Duodenal mucosa (tissue), 2 donors: Measurements from ENCODE around the gene DCAF4.
"Not testable (repeated sequence)": the region's sequence is repeated elsewhere in the genome, so short reads cannot be mapped to it uniquely, and the experiment has no call there.

ENCODE experiments used
- H3K27ac ChIP-seq: one replicate; pipeline ENCODE4 v1.7.0; 2013; ENCODE audit warnings: low read depth, low read length
- H3K27me3 ChIP-seq, 2 donors: one replicate each; pipeline ENCODE4 v1.7.0; 2013; ENCODE audit warnings: low read length in 2 of 2, control low read depth in 1 of 2; ENCODE audit not compliant: insufficient read depth in 2 of 2, control insufficient read depth in 1 of 2
- H3K36me3 ChIP-seq, 2 donors: one replicate each; pipeline ENCODE4 v1.7.0; 2013; ENCODE audit warnings: low read length in 2 of 2, control low read depth in 1 of 2; ENCODE audit not compliant: insufficient read depth in 2 of 2, control insufficient read depth in 1 of 2
- H3K4me1 ChIP-seq, 2 donors: one replicate each; pipeline ENCODE4 v1.7.0; 2013; ENCODE audit warnings: low read length in 2 of 2, control low read depth in 1 of 2; ENCODE audit not compliant: insufficient read depth in 2 of 2, control insufficient read depth in 1 of 2
- H3K4me3 ChIP-seq, 2 donors: one replicate each; pipeline ENCODE4 v1.7.0; 2013; ENCODE audit warnings: low read length in 2 of 2, low read depth in 1 of 2
- H3K9ac ChIP-seq, 2 donors: one replicate each; pipeline ENCODE4 v1.7.0; 2013; ENCODE audit warnings: low read length in 2 of 2, low read depth in 1 of 2
- H3K9me3 ChIP-seq, 2 donors: one replicate each; pipeline ENCODE4 v1.7.0; 2013; ENCODE audit warnings: low read length in 2 of 2, control low read depth in 1 of 2; ENCODE audit not compliant: control insufficient read depth in 1 of 2

The DCAF4 gene

GRCh38 chr14:72961579-72962335, 35.5 kb downstream of the DCAF4 start:
- Histone ChIP-seq H3K36me3 (peaks cover 0 to 31% of the 10 kb centered on the region in 2 donors), H3K27ac (no peak overlapping the region), H3K9me3 (no peaks in the 10 kb centered on the region), H3K27me3 (no peaks in the 10 kb centered on the region), H3K4me3 (no peak overlapping the region), H3K4me1 (no peaks in the 10 kb centered on the region), H3K9ac (no peak overlapping the region)

- H3K9me3 ChIP-seq, H3K27me3 ChIP-seq, H3K4me1 ChIP-seq, H3K4me3 ChIP-seq, H3K9ac ChIP-seq, H3K27ac ChIP-seq: not testable (repeated sequence)
- H3K36me3 ChIP-seq, result peaks cover 0 to 36% of the 10 kb centered on the region in 2 donors
Observed at GRCh38 chr14:72962336-72962754, 36.1 kb downstream of the DCAF4 start.

- H3K27me3 ChIP-seq, result no peaks in the 10 kb centered on the region
- H3K9me3 ChIP-seq, result no peaks in the 10 kb centered on the region
- H3K4me3 ChIP-seq, result no peak overlapping the region
- H3K36me3 ChIP-seq, result peaks cover 0 to 37% of the 10 kb centered on the region in 2 donors
- no peak overlapping the region for H3K27ac ChIP-seq
- no peaks in the 10 kb centered on the region for H3K4me1 ChIP-seq
- H3K9ac ChIP-seq, result no peak overlapping the region
Observed at GRCh38 chr14:72962829-72963312, 36.6 kb downstream of the DCAF4 start.

- H3K27me3 ChIP-seq, result no peaks in the 10 kb centered on the region
Observed at GRCh38 chr14:72965249-72965648, 39.0 kb downstream of the DCAF4 start.

GRCh38 chr14:72966038-72966437, 39.8 kb downstream of the DCAF4 start:
- H3K9me3 ChIP-seq, result no peaks in the 10 kb centered on the region
- H3K27ac ChIP-seq, result no peak overlapping the region
- H3K27me3 ChIP-seq, result no peaks in the 10 kb centered on the region
- H3K36me3 ChIP-seq, result peaks cover 9 to 33% of the 10 kb centered on the region in 2 donors
- H3K9ac ChIP-seq, result no peak overlapping the region
- no peak overlapping the region for H3K4me3 ChIP-seq
- H3K4me1 ChIP-seq, result no peaks in the 10 kb centered on the region

More at GRCh38 chr14:72965249-72965648, 39.0 kb downstream of the DCAF4 start:
- Histone ChIP-seq H3K27ac (no peak overlapping the region), H3K4me1 (no peaks in the 10 kb centered on the region), H3K9me3 (no peaks in the 10 kb centered on the region), H3K36me3 (peaks cover 8 to 30% of the 10 kb centered on the region in 2 donors), H3K9ac (no peak overlapping the region), H3K4me3 (no peak overlapping the region)

- H3K36me3 ChIP-seq, result peaks cover 14 to 47% of the 10 kb centered on the region in 2 donors
- no peaks in the 10 kb centered on the region for H3K4me1 ChIP-seq
- no peak overlapping the region for H3K9ac ChIP-seq
- H3K9me3 ChIP-seq, result no peaks in the 10 kb centered on the region
- no peak overlapping the region for H3K4me3 ChIP-seq
- H3K27me3 ChIP-seq, result no peaks in the 10 kb centered on the region
- no peak overlapping the region for H3K27ac ChIP-seq
Observed at GRCh38 chr14:72968316-72968715, 42.1 kb downstream of the DCAF4 start.

- no peaks in the 10 kb centered on the region for H3K9me3 ChIP-seq
- no peaks in the 10 kb centered on the region for H3K4me1 ChIP-seq
- peaks cover 31 to 65% of the 10 kb centered on the region in 2 donors for H3K36me3 ChIP-seq
Observed at GRCh38 chr14:72970058-72970630, 43.9 kb downstream of the DCAF4 start.

GRCh38 chr14:72970824-72971434, 44.7 kb downstream of the DCAF4 start:
- no peaks in the 10 kb centered on the region for H3K9me3 ChIP-seq
- no peaks in the 10 kb centered on the region for H3K4me1 ChIP-seq
- no peak overlapping the region for H3K9ac ChIP-seq
- H3K27ac ChIP-seq, result no peak overlapping the region
- no peak overlapping the region for H3K4me3 ChIP-seq
- peaks cover 37 to 73% of the 10 kb centered on the region in 2 donors for H3K36me3 ChIP-seq
- H3K27me3 ChIP-seq, result no peaks in the 10 kb centered on the region

More at GRCh38 chr14:72970058-72970630, 43.9 kb downstream of the DCAF4 start:
- Histone ChIP-seq H3K4me3 (no peak overlapping the region), H3K27ac (no peak overlapping the region), H3K9ac (no peak overlapping the region), H3K27me3 (no peaks in the 10 kb centered on the region)

- Histone ChIP-seq H3K27me3 (no peaks in the 10 kb centered on the region), H3K27ac (no peak overlapping the region), H3K4me1 (no peaks in the 10 kb centered on the region), H3K36me3 (peaks cover 41 to 72% of the 10 kb centered on the region in 2 donors), H3K9me3 (no peaks in the 10 kb centered on the region), H3K9ac (no peak overlapping the region), H3K4me3 (no peak overlapping the region)
Observed at GRCh38 chr14:72974661-72975060, 48.4 kb downstream of the DCAF4 start.

- no peaks in the 10 kb centered on the region for H3K9me3 ChIP-seq
- H3K27ac ChIP-seq, result no peak overlapping the region
- peaks cover 42 to 67% of the 10 kb centered on the region in 2 donors for H3K36me3 ChIP-seq
- no peaks in the 10 kb centered on the region for H3K27me3 ChIP-seq
- no peak overlapping the region for H3K9ac ChIP-seq
- H3K4me3 ChIP-seq, result no peak overlapping the region
- no peaks in the 10 kb centered on the region for H3K4me1 ChIP-seq
Observed at GRCh38 chr14:72975770-72976169, 49.5 kb downstream of the DCAF4 start.
